Transverse colon (tissue), 4 donors: Measurements from ENCODE around the gene EHMT1. TPM values are rescaled to one million over a fixed set of nuclear protein-coding genes. Genes with fewer than 3 reads are reported as not detected.

Source experiments
- DNase-seq: peaks from one replicate; pipeline ENCODE4 v3.0.0-alpha.2; 2019
- H3K27ac ChIP-seq, 4 donors: fragments of 200-600 bp; sonication (generic); 2 replicates each; pipeline ENCODE4 v1.5.1; 2016 to 2018; ENCODE audit warnings: inconsistent platforms in 4 of 4
- H3K27me3 ChIP-seq: fragments of 200-600 bp; sonication (generic); 2 replicates; pipeline ENCODE4 v1.5.1; 2017; ENCODE audit warnings: inconsistent platforms
- H3K36me3 ChIP-seq, 4 donors: fragments of 200-600 bp; sonication (generic); 2 replicates each; pipeline ENCODE4 v1.5.1; 2017 to 2019; ENCODE audit warnings: inconsistent platforms in 4 of 4
- H3K4me1 ChIP-seq, 4 donors: fragments of 200-600 bp; sonication (generic); 2 replicates each; pipeline ENCODE4 v1.5.1; 2017 to 2020; ENCODE audit warnings: inconsistent platforms in 4 of 4
- H3K4me3 ChIP-seq, 4 donors: fragments of 200-600 bp; sonication (generic); 1 replicate in 1 of 4; 2 replicates in 3 of 4; pipeline versions ENCODE4 v1.5.1 to v1.6.1; 2017 to 2019; ENCODE audit warnings: inconsistent platforms in 4 of 4
- H3K9me3 ChIP-seq, 2 donors: fragments of 200-600 bp; sonication (generic); 2 replicates each; pipeline ENCODE4 v1.5.1; 2017 to 2019; ENCODE audit warnings: inconsistent platforms in 2 of 2
- CTCF ChIP-seq, 5 experiments: fragments of 200-600 bp in 3 of 5; fragments of 450-650 bp in 2 of 5; sonication (generic) in 3 of 5; IDR thresholded peaks; 1 replicate in 2 of 5; 2 replicates in 3 of 5; pipeline ENCODE4 v1.5.1; 2016 to 2017; ENCODE audit warnings: antibody characterized with exemption in 5 of 5, inconsistent platforms in 3 of 5, mild to moderate bottlenecking in 2 of 5, moderate library complexity in 1 of 5
- EP300 ChIP-seq: sonication (generic); formaldehyde crosslinking; IDR thresholded peaks from one replicate; pipeline ENCODE4 v1.6.1; 2017; ENCODE audit warnings: antibody characterized with exemption, low read depth
- POLR2A ChIP-seq: fragments of 450-650 bp; IDR thresholded peaks from one replicate; pipeline ENCODE4 v1.6.1; 2016; ENCODE audit warnings: antibody characterized with exemption, mild to moderate bottlenecking, moderate library complexity
- POLR2AphosphoS5 ChIP-seq, 3 donors: sonication (generic); formaldehyde crosslinking; IDR thresholded peaks; one replicate each; pipeline ENCODE4 v1.6.1; 2016; ENCODE audit warnings: antibody characterized with exemption in 3 of 3
- WGBS, 2 donors: methylation state at CpG; one replicate each; pipeline ENCODE4 v1.1.5; 2018; ENCODE audit warnings: low coverage in 1 of 2; 5-methylcytosine and 5-hydroxymethylcytosine counted together
- in situ Hi-C, 4 donors: fragments of 200-750 bp; cut with MboI; loops; one replicate each; pipeline versions ENCODE4 v1.15.0 to v1.15.1; 2017; ENCODE audit warnings: low sequenced_read_pairs in 3 of 4, low pct_ligation_motif_present in 1 of 4, low pct_unique_long_range_greater_than_20kb in 1 of 4
- intact Hi-C: fragments of 100-400 bp; cut with DNase I; formaldehyde crosslinking; loops from one replicate; pipeline ENCODE4 v1.15.1; 2023; ENCODE audit warnings: low total_unique reads
- total RNA-seq, 4 donors: library from RNA; depleted of rRNA; stranded (reverse); fragments of >200 nt; gene quantifications; one replicate each; pipeline ENCODE4 v1.1.0, GENCODE V29; 2016

The EHMT1 gene
- total RNA-seq, 4 donors from 2014 or later: 93.8 to 184 (median 139) TPM

DNA sequence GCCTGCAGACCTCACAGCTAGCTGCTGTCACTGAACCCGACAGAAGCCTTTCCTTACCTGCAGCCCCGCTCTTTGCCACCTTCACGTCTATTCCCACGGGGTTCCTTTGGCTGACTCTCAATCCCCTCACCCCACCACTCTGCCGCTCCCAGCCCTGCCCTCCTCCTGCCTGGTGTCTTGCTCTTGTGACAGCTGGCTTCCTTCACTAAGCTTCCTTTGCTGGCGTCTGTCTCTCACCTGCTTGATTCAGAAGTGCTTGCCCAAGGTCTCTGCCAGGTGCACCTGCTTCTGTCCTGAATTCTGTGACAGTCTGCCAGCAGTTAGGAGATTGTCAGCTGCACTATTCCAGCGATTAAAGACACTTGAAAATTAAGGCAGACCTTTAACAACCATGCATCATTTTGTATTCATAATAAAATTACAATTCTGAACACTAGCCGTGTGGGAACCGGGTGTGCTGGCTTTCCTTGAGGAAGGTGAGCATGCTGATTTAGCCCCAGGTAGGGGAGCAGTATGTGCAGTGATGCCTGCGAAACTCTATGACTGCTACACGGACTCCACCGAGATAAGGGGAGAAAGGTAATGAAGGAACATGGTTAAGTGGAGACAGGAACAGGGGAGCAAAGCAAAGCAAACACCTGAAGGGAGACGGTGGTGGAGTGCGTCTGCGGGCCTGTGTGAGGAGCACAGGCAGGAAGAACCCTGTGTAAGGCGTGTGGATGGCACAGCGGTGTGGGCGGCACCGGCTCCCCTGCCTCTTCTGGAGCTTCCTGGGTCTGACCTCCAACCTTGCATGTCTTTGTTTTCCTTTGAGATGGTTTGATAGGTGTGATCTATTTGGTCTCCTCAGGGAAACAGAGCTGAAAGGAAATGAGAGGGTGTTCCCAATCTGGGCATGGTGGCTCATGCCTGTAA, 178.7 kb downstream of the EHMT1 start:
- no peaks in the 10 kb centered on the region for H3K27me3 ChIP-seq
- no peaks in the 10 kb centered on the region for H3K4me1 ChIP-seq
- H3K4me3 ChIP-seq: no peak overlapping the region
- WGBS, 2 donors: 88 to 92% methylated on average over 15 to 19 of the region's 19 CpGs
- H3K36me3 ChIP-seq: peaks cover 0 to 38% (median 12%) of the 10 kb centered on the region in 4 donors
- no peak for DNase-seq
- no peak overlapping the region for H3K27ac ChIP-seq
- intact Hi-C loops (no loop called here), in situ Hi-C loops (no loop called here)
- TF ChIP-seq POLR2AphosphoS5 (IDR thresholded peaks at IDR 0.05) (no peak), POLR2A (no peak), EP300 (no peak), CTCF (IDR thresholded peaks at IDR 0.05) (no peak)
- H3K9me3 ChIP-seq: no peaks in the 10 kb centered on the region

DNA sequence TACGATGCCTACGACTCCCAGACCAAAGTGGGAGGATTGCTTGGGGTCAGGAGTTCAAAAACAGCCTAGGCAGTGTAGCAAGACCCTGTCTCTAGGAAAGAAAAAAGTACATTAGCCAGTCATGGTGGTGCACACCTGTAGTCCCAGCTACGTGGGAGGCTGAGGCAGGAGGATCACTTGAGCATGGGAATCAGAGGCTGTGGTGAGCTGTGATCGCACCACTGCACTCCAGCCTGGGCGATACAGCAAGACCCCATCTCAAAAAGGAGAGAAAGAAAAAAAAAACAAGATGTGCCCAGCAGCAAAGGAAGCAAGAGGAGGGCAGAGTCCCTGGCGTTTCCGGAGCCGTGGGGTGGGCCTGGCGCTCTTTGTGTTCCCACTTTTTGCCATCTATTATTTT, 179.3 kb downstream of the EHMT1 start:
- 95% methylated on average over 7 to 9 of the region's 9 CpGs for WGBS, 2 donors
- TF ChIP-seq CTCF (IDR thresholded peaks at IDR 0.05): no peak
- TF ChIP-seq POLR2AphosphoS5 (IDR thresholded peaks at IDR 0.05): no peak
- no peak for TF ChIP-seq EP300
- no peak for TF ChIP-seq POLR2A
- Histone ChIP-seq H3K4me1 (no peaks in the 10 kb centered on the region), H3K27me3 (no peaks in the 10 kb centered on the region), H3K27ac (no peak overlapping the region), H3K9me3 (no peaks in the 10 kb centered on the region), H3K36me3 (peaks cover 0 to 35% (median 13%) of the 10 kb centered on the region in 4 donors), H3K4me3 (no peak overlapping the region)
- DNase-seq: no peak
- intact Hi-C loops: no loop called here
- in situ Hi-C loops: no loop called here

DNA sequence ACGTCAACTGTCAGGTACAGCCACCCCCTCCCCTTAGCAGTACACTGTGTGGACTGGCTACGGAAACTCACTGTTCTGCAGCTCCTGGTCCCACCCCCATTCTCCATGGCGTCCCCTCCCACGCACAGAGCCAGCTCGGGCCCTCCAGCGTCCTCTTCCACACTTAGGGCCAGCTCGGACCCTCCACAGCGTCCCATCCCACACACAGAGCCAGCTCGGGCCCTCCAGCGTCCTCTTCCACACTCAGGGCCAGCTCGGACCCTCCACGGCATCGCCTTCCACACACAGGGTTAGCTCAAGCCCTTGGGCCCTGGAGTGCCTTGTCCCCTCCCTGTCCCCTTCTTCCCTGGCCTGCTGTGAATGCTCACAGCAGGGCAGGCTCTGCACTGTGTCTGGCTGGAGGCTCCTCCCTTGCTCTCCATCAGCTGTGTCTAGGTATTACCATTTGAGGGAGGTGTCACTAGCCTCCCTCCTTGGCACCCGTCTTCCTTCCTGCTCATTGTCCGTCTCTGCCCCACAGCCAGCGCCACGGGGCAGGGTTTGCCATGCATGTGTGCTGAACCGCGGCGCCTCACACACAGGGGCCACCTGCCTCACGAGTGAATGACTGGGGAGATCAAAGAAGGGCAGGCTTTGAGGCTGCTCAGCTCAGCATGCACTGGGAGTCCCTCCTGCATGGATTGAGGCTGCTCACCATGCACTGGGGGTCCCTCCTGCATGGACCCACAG, 180.3 kb downstream of the EHMT1 start:
- 92% methylated on average over 21 of the region's 21 CpGs; no CpG with 5 or more reads in 1 of the 2 donors for WGBS, 2 donors
- no peak for DNase-seq

DNA sequence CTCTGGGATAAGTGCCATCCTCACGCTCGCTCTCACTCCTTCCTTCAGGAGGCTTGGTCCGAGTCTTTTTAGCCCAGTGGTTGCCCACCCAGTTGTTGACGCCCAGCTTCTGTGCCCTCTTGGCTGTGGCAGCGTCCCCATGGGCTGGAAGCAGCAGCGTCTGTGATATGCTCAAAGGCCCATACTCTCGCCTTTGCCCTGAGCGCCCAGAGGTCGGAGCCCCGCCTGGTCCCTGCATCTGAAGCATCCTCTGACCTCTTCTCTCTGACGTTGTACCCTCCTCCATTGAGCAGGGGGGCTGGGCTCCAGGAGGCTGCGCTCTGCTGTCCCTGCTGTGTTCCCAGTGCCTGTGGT, 180.8 kb downstream of the EHMT1 start:
- in situ Hi-C loops (no loop called here), intact Hi-C loops (no loop called here)
- H3K27me3 ChIP-seq: no peaks in the 10 kb centered on the region
- peaks cover 0 to 30% (median 9%) of the 10 kb centered on the region in 4 donors for H3K36me3 ChIP-seq
- H3K4me1 ChIP-seq: no peaks in the 10 kb centered on the region
- no peak for TF ChIP-seq POLR2A
- WGBS, 2 donors: 94% methylated on average over 12 of the region's 12 CpGs; no CpG with 5 or more reads in 1 of the 2 donors
- no peaks in the 10 kb centered on the region for H3K9me3 ChIP-seq
- H3K4me3 ChIP-seq: no peak overlapping the region
- H3K27ac ChIP-seq: no peak overlapping the region
- DNase-seq: no peak

More for the DNA sequence above, 180.3 kb downstream of the EHMT1 start:
- H3K4me1 ChIP-seq: no peaks in the 10 kb centered on the region
- H3K27ac ChIP-seq: no peak overlapping the region
- H3K27me3 ChIP-seq: no peaks in the 10 kb centered on the region
- peaks cover 0 to 35% (median 11%) of the 10 kb centered on the region in 4 donors for H3K36me3 ChIP-seq
- in situ Hi-C loops (no loop called here), intact Hi-C loops (no loop called here)
- no peak for TF ChIP-seq POLR2AphosphoS5 (IDR thresholded peaks at IDR 0.05)
- H3K9me3 ChIP-seq: no peaks in the 10 kb centered on the region
- no peak overlapping the region for H3K4me3 ChIP-seq
